ENCODE results near the gene CROCC2. TPM values are rescaled to one million over a fixed set of nuclear protein-coding genes. Genes with fewer than 3 reads are reported as not detected.
A peak's percentile ranks its signal among the peaks of the same experiment; 100 is the strongest.

Gene CROCC2
- total RNA-seq, 1 donor from 2014 or later, result not detected

DNA sequence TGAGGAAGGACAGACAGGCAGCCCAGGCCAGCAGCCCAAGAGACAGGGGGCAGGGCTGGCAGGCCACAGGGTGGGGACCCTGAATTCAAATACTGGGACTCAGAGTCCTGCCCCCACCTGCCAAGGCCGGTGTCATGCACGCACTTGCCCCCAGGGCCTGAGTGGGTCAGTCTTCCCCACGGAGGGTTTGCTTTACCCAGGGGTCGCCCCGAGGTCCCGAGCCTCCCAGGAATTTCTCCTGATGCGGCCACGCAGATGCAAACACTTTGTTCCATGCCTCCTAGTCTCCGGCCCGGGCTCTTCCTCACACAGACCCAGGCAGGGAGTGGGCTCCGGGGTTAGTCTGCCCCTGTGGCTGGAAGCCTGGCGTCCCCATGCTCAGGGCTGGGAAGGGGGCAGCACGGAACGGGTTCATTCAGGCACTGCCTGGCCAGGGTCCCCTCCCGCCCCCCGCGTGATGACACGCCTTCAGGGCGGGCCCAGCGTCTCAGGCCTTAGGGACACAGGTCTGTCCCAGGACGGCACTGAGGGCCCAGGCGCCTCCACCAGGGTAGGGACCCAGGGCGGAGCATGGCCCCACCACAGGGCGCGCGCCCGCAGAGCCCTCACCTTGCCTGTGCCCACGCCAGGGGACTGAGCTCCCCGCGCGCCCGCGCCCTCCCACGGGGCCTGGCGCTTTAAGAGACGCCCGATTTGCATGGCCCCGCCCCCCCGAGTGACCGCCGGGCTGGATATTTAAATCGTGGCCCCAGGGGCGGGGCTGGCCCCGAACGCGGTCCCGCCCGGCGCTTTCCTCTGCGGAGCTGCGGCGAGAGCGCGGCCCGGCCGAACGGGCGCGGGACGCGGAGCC lies 91.9 kb downstream of the CROCC2 start, which contains the start of gene SNED1:
Gene SNED1, plus strand, starts transcription at position 763 of the 850 bp plus-strand sequence. CDS start 220 bp downstream, outside the sequence.
- Mint-ChIP-seq H3K27ac (ENCODE audit: unreplicated experiment) (peak within 1 kb of the TSS; percentile 36), H3K27me3 (ENCODE audit: low read depth) (peaks cover 22% of the 10 kb centered on the region), H3K4me3 (ENCODE audit: unreplicated experiment) (peak within 1 kb of the TSS; percentile 22), H3K36me3 (ENCODE audit: low read depth) (peaks cover 4% of the 10 kb centered on the region), H3K9me3 (ENCODE audit: low read depth) (peaks cover under 1% of the 10 kb centered on the region), H3K4me1 (ENCODE audit: low read depth) (peaks cover 9% of the 10 kb centered on the region)
- TF ChIP-seq, protein P1, sequence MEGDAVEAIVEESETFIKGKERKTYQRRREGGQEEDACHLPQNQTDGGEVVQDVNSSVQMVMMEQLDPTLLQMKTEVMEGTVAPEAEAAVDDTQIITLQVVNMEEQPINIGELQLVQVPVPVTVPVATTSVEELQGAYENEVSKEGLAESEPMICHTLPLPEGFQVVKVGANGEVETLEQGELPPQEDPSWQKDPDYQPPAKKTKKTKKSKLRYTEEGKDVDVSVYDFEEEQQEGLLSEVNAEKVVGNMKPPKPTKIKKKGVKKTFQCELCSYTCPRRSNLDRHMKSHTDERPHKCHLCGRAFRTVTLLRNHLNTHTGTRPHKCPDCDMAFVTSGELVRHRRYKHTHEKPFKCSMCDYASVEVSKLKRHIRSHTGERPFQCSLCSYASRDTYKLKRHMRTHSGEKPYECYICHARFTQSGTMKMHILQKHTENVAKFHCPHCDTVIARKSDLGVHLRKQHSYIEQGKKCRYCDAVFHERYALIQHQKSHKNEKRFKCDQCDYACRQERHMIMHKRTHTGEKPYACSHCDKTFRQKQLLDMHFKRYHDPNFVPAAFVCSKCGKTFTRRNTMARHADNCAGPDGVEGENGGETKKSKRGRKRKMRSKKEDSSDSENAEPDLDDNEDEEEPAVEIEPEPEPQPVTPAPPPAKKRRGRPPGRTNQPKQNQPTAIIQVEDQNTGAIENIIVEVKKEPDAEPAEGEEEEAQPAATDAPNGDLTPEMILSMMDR (IDR thresholded peaks at IDR 0.05), result no peak
- DNase-seq (ENCODE audit: low spot score), result peak; percentile 80

DNA sequence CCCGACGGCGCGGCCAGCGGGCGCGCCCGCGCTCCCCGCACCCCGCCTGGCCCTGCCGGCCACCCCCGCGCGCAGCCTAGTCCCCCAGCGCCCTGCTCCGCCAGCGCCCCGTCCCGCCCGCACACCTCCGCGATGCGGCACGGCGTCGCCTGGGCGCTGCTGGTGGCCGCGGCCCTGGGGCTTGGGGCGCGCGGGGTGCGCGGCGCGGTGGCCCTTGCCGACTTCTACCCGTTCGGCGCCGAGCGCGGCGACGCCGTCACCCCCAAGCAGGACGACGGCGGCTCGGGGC lies 92.5 kb downstream of the CROCC2 start:
- H3K27ac Mint-ChIP-seq (ENCODE audit: unreplicated experiment), result no peak overlapping the region
- H3K4me1 Mint-ChIP-seq (ENCODE audit: low read depth), result peaks cover 9% of the 10 kb centered on the region
- H3K27me3 Mint-ChIP-seq (ENCODE audit: low read depth), result peaks cover 22% of the 10 kb centered on the region
- H3K36me3 Mint-ChIP-seq (ENCODE audit: low read depth), result peaks cover 8% of the 10 kb centered on the region
- peaks cover 7% of the 10 kb centered on the region for H3K9me3 Mint-ChIP-seq (ENCODE audit: low read depth)
- no peak overlapping the region for H3K4me3 Mint-ChIP-seq (ENCODE audit: unreplicated experiment)
- TF ChIP-seq, protein P1 (IDR thresholded peaks at IDR 0.05), result no peak
- no peak for DNase-seq (ENCODE audit: low spot score)

DNA sequence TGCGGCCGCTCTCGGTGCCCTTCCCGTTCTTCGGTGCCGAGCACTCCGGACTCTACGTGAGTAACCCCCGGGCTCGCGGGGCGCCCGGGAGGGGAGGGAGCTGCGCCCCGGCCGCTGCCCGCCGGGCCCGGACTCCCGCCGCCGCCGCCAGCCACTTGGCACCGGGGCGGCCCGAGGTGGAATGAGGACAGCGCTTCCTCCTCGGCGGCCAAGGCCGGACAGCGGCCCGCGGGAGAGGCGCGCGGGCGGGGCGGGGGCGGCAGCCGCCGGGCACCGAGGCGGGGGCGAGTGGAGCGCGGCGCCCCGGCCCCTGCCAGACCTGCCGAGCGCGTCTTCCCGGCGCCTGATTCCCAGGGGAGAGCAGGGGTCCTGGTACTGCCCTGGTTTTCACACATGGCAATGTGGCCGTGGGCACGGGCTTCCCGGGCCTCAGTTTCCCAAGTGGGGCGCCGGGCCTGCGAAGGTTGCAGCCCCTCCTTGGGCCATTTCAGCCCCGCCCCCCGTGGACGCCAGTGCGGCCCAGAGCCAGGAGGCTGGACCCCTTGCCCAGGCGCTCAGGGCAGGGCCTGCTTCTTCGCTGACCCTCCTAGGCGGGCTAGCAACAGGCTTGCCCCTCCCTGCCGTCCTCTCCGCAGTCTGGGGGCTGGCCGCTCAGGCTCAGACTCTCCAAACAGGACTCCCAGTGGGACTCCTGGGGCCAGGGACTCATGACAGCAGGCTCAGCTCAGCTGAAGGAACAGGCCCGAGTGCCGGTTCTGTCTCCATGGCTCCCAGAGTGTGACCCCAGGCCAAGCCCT lies 93.1 kb downstream of the CROCC2 start:
- TF ChIP-seq, protein P1 (IDR thresholded peaks at IDR 0.05), result no peak
- Mint-ChIP-seq H3K36me3 (ENCODE audit: low read depth) (peaks cover 11% of the 10 kb centered on the region), H3K27me3 (ENCODE audit: low read depth) (peaks cover 22% of the 10 kb centered on the region), H3K4me1 (ENCODE audit: low read depth) (peaks cover 9% of the 10 kb centered on the region), H3K9me3 (ENCODE audit: low read depth) (peaks cover 10% of the 10 kb centered on the region), H3K27ac (ENCODE audit: unreplicated experiment) (no peak overlapping the region), H3K4me3 (ENCODE audit: unreplicated experiment) (peak overlapping the region; percentile 35)
- DNase-seq (ENCODE audit: low spot score), result no peak

DNA sequence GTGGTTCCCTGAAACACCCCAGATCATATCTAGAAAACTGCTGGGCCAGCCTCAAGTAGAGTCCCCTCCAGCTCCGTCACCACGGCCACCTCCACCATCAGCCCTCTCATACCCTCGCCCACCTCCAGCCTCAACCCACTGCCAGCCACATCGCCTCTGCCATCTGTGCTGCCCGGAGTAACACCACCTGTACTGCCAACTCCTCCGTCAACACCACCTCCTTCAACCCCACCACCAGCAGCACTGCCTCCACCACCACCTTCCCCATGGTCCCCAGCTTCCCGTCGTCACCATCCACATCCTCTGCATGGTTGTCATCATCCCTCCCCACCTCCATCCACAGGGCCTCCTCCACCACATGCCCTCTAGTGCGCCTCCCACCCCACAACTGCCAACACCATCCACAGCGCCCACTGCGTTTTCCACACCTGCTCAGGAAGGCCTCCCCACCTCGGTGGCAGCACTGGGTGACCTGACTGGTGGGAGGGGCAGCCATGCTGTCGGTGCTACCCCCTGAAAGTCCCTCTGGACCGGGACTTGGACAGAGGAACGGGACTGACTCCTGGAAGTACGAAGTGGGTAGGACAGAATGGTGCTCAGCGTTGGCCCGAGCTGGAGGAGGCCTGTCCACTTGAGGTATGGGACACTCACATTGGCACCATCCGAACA lies 93.9 kb downstream of the CROCC2 start:
- H3K27me3 Mint-ChIP-seq (ENCODE audit: low read depth), result peaks cover 22% of the 10 kb centered on the region
- peaks cover 10% of the 10 kb centered on the region for H3K9me3 Mint-ChIP-seq (ENCODE audit: low read depth)
- H3K36me3 Mint-ChIP-seq (ENCODE audit: low read depth), result peaks cover 11% of the 10 kb centered on the region
- H3K4me1 Mint-ChIP-seq (ENCODE audit: low read depth), result peaks cover 9% of the 10 kb centered on the region
- H3K4me3 Mint-ChIP-seq (ENCODE audit: unreplicated experiment), result peak overlapping the region; percentile 35
- TF ChIP-seq, protein P1 (IDR thresholded peaks at IDR 0.05), result no peak
- peak; percentile 86 for DNase-seq (ENCODE audit: low spot score)
- no peak overlapping the region for H3K27ac Mint-ChIP-seq (ENCODE audit: unreplicated experiment)

DNA sequence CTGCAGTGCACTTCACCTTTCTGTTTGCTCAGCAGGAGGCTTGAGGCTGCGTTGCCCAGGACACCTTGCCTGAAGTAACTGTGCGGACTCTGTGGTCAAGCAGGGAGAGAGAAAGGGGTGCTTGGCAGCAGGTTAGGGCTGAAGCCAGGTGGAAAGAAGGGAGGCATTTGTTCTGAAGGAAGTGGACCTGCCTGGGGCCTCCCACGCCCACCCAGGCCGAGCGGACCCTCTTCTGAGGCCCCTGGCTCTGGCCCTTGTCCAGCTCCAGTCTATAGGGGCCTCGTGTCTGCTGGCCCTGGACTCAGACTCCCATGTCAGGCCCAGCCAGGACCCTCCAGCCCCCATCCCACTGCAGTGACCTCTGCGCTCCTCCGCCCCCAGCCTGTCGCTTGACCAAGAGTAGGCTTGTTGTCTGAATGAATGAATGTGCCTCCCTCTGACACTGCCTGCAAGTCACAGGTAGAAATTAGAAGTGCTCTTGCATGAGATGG lies 94.7 kb downstream of the CROCC2 start:
- Mint-ChIP-seq H3K4me3 (ENCODE audit: unreplicated experiment) (no peak overlapping the region), H3K9me3 (ENCODE audit: low read depth) (peaks cover 16% of the 10 kb centered on the region), H3K27ac (ENCODE audit: unreplicated experiment) (no peak overlapping the region), H3K27me3 (ENCODE audit: low read depth) (peaks cover 22% of the 10 kb centered on the region), H3K4me1 (ENCODE audit: low read depth) (peaks cover 9% of the 10 kb centered on the region), H3K36me3 (ENCODE audit: low read depth) (peaks cover 16% of the 10 kb centered on the region)
- TF ChIP-seq, protein P1 (IDR thresholded peaks at IDR 0.05), result no peak
- no peak for DNase-seq (ENCODE audit: low spot score)

Measured in chondrocyte (in vitro differentiated cells).